Uterus (tissue), 4 donors: Measurements from ENCODE around the gene BCLAF1. TPM values are rescaled to one million over a fixed set of nuclear protein-coding genes. Genes with fewer than 3 reads are reported as not detected.

Source experiments
- DNase-seq, 2 donors: peaks; one replicate each; pipeline ENCODE4 v3.0.0-alpha.2; 2019 to 2020
- H3K27ac ChIP-seq, 2 donors: fragments of 200-600 bp; sonication (generic); 1 replicate in 1 of 2; 2 replicates in 1 of 2; pipeline ENCODE4 v1.5.1; 2016 to 2018
- H3K27me3 ChIP-seq, 2 donors: fragments of 200-600 bp; sonication (generic); one replicate each; pipeline ENCODE4 v1.5.1; 2018 to 2019; ENCODE audit warnings: control low read depth in 1 of 2
- H3K36me3 ChIP-seq, 2 donors: fragments of 200-600 bp; sonication (generic); one replicate each; pipeline ENCODE4 v1.5.1; 2019; ENCODE audit warnings: control low read depth in 1 of 2
- H3K4me1 ChIP-seq, 2 donors: fragments of 200-600 bp; sonication (generic); one replicate each; pipeline ENCODE4 v1.5.1; 2018 to 2019; ENCODE audit warnings: control low read depth in 1 of 2
- H3K4me3 ChIP-seq, 2 donors: fragments of 200-600 bp; sonication (generic); 1 replicate in 1 of 2; 2 replicates in 1 of 2; pipeline ENCODE4 v1.5.1; 2018 to 2019; ENCODE audit warnings: mild to moderate bottlenecking in 1 of 2
- H3K9me3 ChIP-seq, 2 donors: fragments of 200-600 bp; sonication (generic); one replicate each; pipeline ENCODE4 v1.5.1; 2019; ENCODE audit warnings: control low read depth in 1 of 2
- POLR2A ChIP-seq, 2 donors: fragments of 450-650 bp; IDR thresholded peaks; one replicate each; pipeline ENCODE4 v1.6.1; 2016; ENCODE audit warnings: antibody characterized with exemption in 2 of 2, mild to moderate bottlenecking in 1 of 2, moderate library complexity in 1 of 2
- intact Hi-C: fragments of 100-400 bp; cut with DNase I; formaldehyde crosslinking; loops from one replicate; pipeline ENCODE4 v1.15.1; 2023; ENCODE audit warnings: low total_unique reads
- total RNA-seq, 4 donors: library from RNA; depleted of rRNA in 3 of 4; stranded (reverse); fragments of >200 nt in 3 of 4; gene quantifications; one replicate each; pipeline versions ENCODE4 v1.1.0 to v1.2.4, GENCODE V29; 2014 to 2023
- TF ChIP-seq, protein P1 (sequence below), 4 experiments: fragments of 200-600 bp in 2 of 4; fragments of 450-650 bp in 2 of 4; sonication (generic) in 2 of 4; IDR thresholded peaks; one replicate each; pipeline ENCODE4 v1.5.1; 2016 to 2019; ENCODE audit warnings: antibody characterized with exemption in 4 of 4, mild to moderate bottlenecking in 2 of 4, moderate library complexity in 1 of 4
- donor health status: DM: yes; HTN: yes; CAD: no.

BCLAF1 gene
- total RNA-seq, 4 donors from 2014 or later = 34.6 to 237 (median 211) TPM

DNA sequence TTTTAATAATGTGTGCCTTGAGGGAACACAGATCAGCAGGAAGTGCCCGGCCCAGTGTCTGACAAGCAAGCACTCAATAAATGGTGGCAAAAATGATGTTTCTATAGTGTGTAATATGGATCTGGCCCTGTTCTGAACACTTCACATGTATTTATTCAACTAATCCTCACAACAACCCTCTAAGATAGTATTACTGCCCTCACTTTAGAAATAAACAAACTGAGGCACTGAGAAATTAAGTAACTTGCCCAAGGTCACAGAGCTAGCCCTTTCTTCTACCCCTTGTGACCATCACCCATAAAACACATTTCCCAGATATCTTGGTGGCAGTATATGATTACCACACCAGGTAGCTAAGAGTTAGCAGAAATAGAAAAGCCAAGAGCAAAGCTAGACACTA lies 26.7 kb downstream of the BCLAF1 start:
- no peak for TF ChIP-seq POLR2A (IDR thresholded peaks at IDR 0.05)
- TF ChIP-seq, protein P1, sequence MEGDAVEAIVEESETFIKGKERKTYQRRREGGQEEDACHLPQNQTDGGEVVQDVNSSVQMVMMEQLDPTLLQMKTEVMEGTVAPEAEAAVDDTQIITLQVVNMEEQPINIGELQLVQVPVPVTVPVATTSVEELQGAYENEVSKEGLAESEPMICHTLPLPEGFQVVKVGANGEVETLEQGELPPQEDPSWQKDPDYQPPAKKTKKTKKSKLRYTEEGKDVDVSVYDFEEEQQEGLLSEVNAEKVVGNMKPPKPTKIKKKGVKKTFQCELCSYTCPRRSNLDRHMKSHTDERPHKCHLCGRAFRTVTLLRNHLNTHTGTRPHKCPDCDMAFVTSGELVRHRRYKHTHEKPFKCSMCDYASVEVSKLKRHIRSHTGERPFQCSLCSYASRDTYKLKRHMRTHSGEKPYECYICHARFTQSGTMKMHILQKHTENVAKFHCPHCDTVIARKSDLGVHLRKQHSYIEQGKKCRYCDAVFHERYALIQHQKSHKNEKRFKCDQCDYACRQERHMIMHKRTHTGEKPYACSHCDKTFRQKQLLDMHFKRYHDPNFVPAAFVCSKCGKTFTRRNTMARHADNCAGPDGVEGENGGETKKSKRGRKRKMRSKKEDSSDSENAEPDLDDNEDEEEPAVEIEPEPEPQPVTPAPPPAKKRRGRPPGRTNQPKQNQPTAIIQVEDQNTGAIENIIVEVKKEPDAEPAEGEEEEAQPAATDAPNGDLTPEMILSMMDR (IDR thresholded peaks at IDR 0.05) = no peak
- intact Hi-C loops = no loop called here
- no peaks in the 10 kb centered on the region for H3K36me3 ChIP-seq

DNA sequence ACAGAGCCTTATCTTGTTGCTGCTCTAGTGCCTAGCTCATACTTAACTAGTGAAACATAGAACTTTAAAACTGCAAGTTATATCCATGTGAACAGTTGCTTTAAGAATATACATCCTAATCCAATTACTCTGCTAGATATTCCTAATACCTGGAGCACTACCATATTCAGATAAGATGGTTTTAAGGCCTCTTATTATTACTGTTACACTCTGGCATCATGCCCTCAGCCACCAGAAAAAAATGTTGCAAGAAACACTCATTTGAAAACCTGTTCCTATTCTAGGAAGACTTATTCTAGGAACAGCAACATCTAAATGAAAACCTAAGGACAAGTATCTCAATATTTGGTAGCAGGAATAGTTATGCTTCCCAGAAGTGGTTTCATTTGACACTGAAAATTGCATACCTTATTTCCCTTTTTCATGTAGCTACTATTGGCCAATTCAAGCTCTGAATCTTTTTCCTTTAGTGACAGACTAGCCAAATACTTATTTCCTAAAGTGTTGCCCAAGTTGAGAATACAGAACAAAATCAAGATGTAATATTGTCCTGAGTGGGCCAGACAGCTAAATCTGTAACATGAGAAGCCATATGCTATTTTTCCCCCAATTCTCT lies 34.7 kb downstream of the BCLAF1 start:
- intact Hi-C loops = no loop called here
- no peak overlapping the region for H3K27ac ChIP-seq
- peaks cover 0 to 4% of the 10 kb centered on the region in 2 donors for H3K4me1 ChIP-seq
- H3K36me3 ChIP-seq = no peaks in the 10 kb centered on the region
- H3K27me3 ChIP-seq = no peaks in the 10 kb centered on the region
- no peaks in the 10 kb centered on the region for H3K9me3 ChIP-seq
- no peak for DNase-seq
- H3K4me3 ChIP-seq = no peak overlapping the region
- no peak for TF ChIP-seq POLR2A (IDR thresholded peaks at IDR 0.05)
- TF ChIP-seq, protein P1 (IDR thresholded peaks at IDR 0.05) = no peak

More for the DNA sequence above, 26.7 kb downstream of the BCLAF1 start:
- H3K9me3 ChIP-seq = no peaks in the 10 kb centered on the region
- no peak overlapping the region for H3K27ac ChIP-seq
- H3K27me3 ChIP-seq = no peaks in the 10 kb centered on the region
- H3K4me3 ChIP-seq = no peak overlapping the region
- DNase-seq = no peak
- H3K4me1 ChIP-seq = no peaks in the 10 kb centered on the region

DNA sequence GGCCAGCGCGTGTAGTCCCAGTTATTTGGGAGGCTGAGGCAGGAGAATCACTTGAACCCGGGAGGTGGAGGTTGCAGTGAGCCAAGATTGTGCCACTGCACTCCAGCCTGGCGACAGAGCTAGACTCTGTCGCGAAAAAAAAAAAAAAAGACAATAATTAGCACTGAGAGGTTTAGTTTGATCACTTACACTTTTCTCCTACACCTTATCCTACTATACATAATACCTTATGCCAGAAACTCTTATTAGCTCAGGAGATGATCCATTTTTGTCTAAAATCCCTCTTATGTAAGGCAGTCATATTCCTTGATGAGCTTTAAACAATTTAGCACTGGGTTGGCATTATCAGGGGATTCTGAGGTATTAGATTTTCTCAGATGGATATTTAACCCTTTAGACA lies 35.9 kb downstream of the BCLAF1 start:
- Histone ChIP-seq H3K9me3 (no peaks in the 10 kb centered on the region), H3K4me1 (peaks cover 0 to 4% of the 10 kb centered on the region in 2 donors), H3K27me3 (no peaks in the 10 kb centered on the region), H3K4me3 (no peak overlapping the region), H3K27ac (no peak overlapping the region), H3K36me3 (no peaks in the 10 kb centered on the region)
- no peak for DNase-seq
- intact Hi-C loops = no loop called here
- TF ChIP-seq, protein P1 (IDR thresholded peaks at IDR 0.05) = no peak
- TF ChIP-seq POLR2A (IDR thresholded peaks at IDR 0.05) = no peak

DNA sequence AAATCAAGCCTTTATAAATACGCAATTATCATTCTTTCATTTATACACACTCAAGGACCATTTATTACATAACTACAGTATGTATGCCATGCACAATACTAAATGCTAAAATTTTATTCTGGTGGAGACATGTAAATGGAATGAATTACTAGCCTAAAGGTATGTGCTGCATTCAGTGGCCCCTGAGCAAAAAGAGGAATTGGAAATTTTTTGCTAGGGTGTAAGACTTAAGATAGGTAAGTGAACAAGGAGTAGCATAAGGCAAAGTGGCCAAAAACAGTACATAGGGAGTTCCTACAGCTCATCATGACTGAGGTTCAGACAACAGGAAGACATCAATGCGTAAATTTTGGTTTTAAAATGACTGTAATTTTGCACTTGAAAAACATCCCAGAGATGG lies 37.2 kb downstream of the BCLAF1 start:
- Histone ChIP-seq H3K36me3 (no peaks in the 10 kb centered on the region), H3K9me3 (no peaks in the 10 kb centered on the region), H3K27me3 (no peaks in the 10 kb centered on the region), H3K4me1 (peaks cover 0 to 4% of the 10 kb centered on the region in 2 donors), H3K27ac (no peak overlapping the region), H3K4me3 (no peak overlapping the region)
- DNase-seq = no peak
- no peak for TF ChIP-seq POLR2A (IDR thresholded peaks at IDR 0.05)
- TF ChIP-seq, protein P1 (IDR thresholded peaks at IDR 0.05) = no peak
- intact Hi-C loops = no loop called here

DNA sequence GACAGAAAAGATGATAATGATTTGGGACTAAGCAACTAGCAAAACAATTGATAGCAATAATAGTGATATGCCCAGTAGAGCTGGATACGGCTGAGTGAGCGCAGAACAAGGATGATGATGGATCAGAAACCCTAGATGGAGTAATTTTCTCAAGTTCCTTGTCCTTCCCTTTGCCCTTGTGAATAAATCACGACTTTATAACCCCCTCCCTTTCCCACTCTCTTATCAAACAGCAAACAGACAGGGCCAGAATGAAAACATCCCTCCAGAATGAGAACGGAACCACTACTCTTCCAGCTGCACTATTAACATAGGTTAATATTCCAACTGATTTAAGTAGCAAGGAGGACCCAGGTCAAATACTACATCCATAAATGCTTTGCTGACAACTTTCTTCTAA lies 38.3 kb downstream of the BCLAF1 start:
- no peaks in the 10 kb centered on the region for H3K9me3 ChIP-seq
- TF ChIP-seq, protein P1 (IDR thresholded peaks at IDR 0.05) = no peak
- TF ChIP-seq POLR2A (IDR thresholded peaks at IDR 0.05) = no peak
- peaks cover 0 to 4% of the 10 kb centered on the region in 2 donors for H3K4me1 ChIP-seq
- no peak overlapping the region for H3K27ac ChIP-seq
- DNase-seq = no peak
- H3K4me3 ChIP-seq = no peak overlapping the region
- intact Hi-C loops = no loop called here
- H3K36me3 ChIP-seq = no peaks in the 10 kb centered on the region
- no peaks in the 10 kb centered on the region for H3K27me3 ChIP-seq
